Activated CD8-positive, alpha-beta memory T cell treated with anti-CD3 and anti-CD28 coated beads, Interleukin-2, amount 50 U/mL, for 24 hours (primary cell): ENCODE measurements around the gene TAS2R9.
"Not testable (repeated sequence)": the region's sequence is repeated elsewhere in the genome, so short reads cannot be mapped to it uniquely, and the experiment has no call there.

Source experiments
- DNase-seq: peaks from one replicate; pipeline ENCODE4 v3.0.0-alpha.2; 2020; ENCODE audit errors: extremely low read depth

Gene TAS2R9

GRCh38 chr12:10810068-10810467 lies at the start of gene TAS2R9:
Gene TAS2R9, minus strand, starts transcription at chr12:10810168. Its CDS starts 93 bp downstream, at chr12:10810075.
- DNase-seq, result no peak

- no peak for DNase-seq
Observed at GRCh38 chr12:10855807-10856206, 45.8 kb upstream of the TAS2R9 start.

GRCh38 chr12:10853776-10854175 lies 43.8 kb upstream of the TAS2R9 start:
- no peak for DNase-seq

GRCh38 chr12:10851243-10851858 lies 41.4 kb upstream of the TAS2R9 start:
- no peak for DNase-seq

GRCh38 chr12:10849425-10849878 lies 39.5 kb upstream of the TAS2R9 start, which contains the start of gene PRR4:
Gene PRR4, minus strand, starts transcription at chr12:10849475. Its CDS starts 38 bp downstream, at chr12:10849437.
- no peak for DNase-seq

GRCh38 chr12:10847744-10848143 lies 37.8 kb upstream of the TAS2R9 start:
- DNase-seq, result no peak

GRCh38 chr12:10842862-10843261 lies 32.9 kb upstream of the TAS2R9 start:
- no peak for DNase-seq

GRCh38 chr12:10838461-10838860 lies 28.5 kb upstream of the TAS2R9 start:
- DNase-seq, result no peak

- DNase-seq, result no peak
Observed at GRCh38 chr12:10829994-10830393, 20.0 kb upstream of the TAS2R9 start.

- DNase-seq, result no peak
Observed at GRCh38 chr12:10826258-10826657, 16.3 kb upstream of the TAS2R9 start, which contains the start of gene TAS2R10. Gene TAS2R10, minus strand, starts transcription at chr12:10826358. Its CDS starts 89 bp downstream, at chr12:10826269.

- DNase-seq, result no peak
Observed at GRCh38 chr12:10824957-10825356, 15.0 kb upstream of the TAS2R9 start.

GRCh38 chr12:10811883-10812536 lies 2.0 kb upstream of the TAS2R9 start:
- DNase-seq, result no peak

GRCh38 chr12:10807186-10807585 lies 2.8 kb downstream of the TAS2R9 start, which contains the start of gene TAS2R8:
Gene TAS2R8, minus strand, starts transcription at chr12:10807286. Its CDS starts 306 bp downstream, at chr12:10806980.
- no peak for DNase-seq

GRCh38 chr12:10802587-10802986 lies 7.4 kb downstream of the TAS2R9 start, which contains the start of gene TAS2R7:
Gene TAS2R7, minus strand, starts transcription at chr12:10802627. Its CDS starts 57 bp downstream, at chr12:10802570.
- DNase-seq, result no peak

- DNase-seq, result no peak
Observed at GRCh38 chr12:10801741-10802140, 8.2 kb downstream of the TAS2R9 start.

GRCh38 chr12:10794222-10794621 lies 15.7 kb downstream of the TAS2R9 start:
- DNase-seq, result no peak

GRCh38 chr12:10791769-10792168 lies 18.2 kb downstream of the TAS2R9 start:
- DNase-seq, result not testable (repeated sequence)

- DNase-seq, result no peak
Observed at GRCh38 chr12:10783252-10783651, 26.7 kb downstream of the TAS2R9 start.

GRCh38 chr12:10779103-10779502 lies 30.9 kb downstream of the TAS2R9 start:
- no peak for DNase-seq

- no peak for DNase-seq
Observed at GRCh38 chr12:10771132-10771733, 38.7 kb downstream of the TAS2R9 start.

- DNase-seq, result no peak
Observed at GRCh38 chr12:10759657-10760056, 50.3 kb downstream of the TAS2R9 start.
